ENCODE data around the gene BRICD5. TPM values are rescaled to one million over a fixed set of nuclear protein-coding genes. Genes with fewer than 3 reads are reported as not detected.

BRICD5 gene
- total and polyA plus RNA-seq, 3 donors from 2014 or later, result 25.1 to 66.5 (median 37.8) TPM

GRCh38 chr16:2253293-2253692 lies 42.6 kb upstream of the BRICD5 start:
- Histone ChIP-seq H3K27me3 (no peaks in the 10 kb centered on the region), H3K9me3 (no peaks in the 10 kb centered on the region), H3K4me1 (peaks cover 14% of the 10 kb centered on the region), H3K36me3 (ENCODE audit: low read depth, missing control alignments) (no peaks in the 10 kb centered on the region), H3K4me3 (no peak overlapping the region), H3K27ac (no peak overlapping the region)
- WGBS, 2 donors, result 80 to 86% methylated on average over 8 to 11 of the region's 11 CpGs
- no peak for DNase-seq
- intact Hi-C loops (cut with DNase I; ENCODE audit: low total_unique reads), result loop anchor here (10.0 kb wide), 1 partner anchor 98 kb away; the partner anchor contains the start of gene TRAF7
- no peak for TF ChIP-seq CTCF (IDR thresholded peaks at IDR 0.05)
- TF ChIP-seq POLR2A (IDR thresholded peaks at IDR 0.05), result no peak

GRCh38 chr16:2252806-2253148 lies 42.1 kb upstream of the BRICD5 start:
- Histone ChIP-seq H3K36me3 (ENCODE audit: low read depth, missing control alignments) (no peaks in the 10 kb centered on the region), H3K27ac (no peak overlapping the region)

GRCh38 chr16:2251296-2252111 lies 40.8 kb upstream of the BRICD5 start, which contains the start of gene ECI1:
ECI1 (minus strand) TSS chr16:2251587; CDS start chr16:2251566, 21 bp downstream.
- no peaks in the 10 kb centered on the region for H3K36me3 ChIP-seq (ENCODE audit: low read depth, missing control alignments)
- H3K4me1 ChIP-seq, result peaks cover 14% of the 10 kb centered on the region
- whole genome bisulfite sequencing, 2 donors, result 1 to 2% methylated on average over 8 to 30 of the region's 88 CpGs
- H3K27ac ChIP-seq, result peak within 1 kb of the TSS; percentile 55 to 88
- no peaks in the 10 kb centered on the region for H3K27me3 ChIP-seq
- peak within 1 kb of the TSS; percentile 70 to 91 for H3K4me3 ChIP-seq
- intact Hi-C loops (cut with DNase I; ENCODE audit: low total_unique reads), result loop anchor here (10.0 kb wide), 1 partner anchor 97 kb away; the partner anchor contains the start of gene TRAF7
- peak; percentile 96 for DNase-seq
- peak; percentile 63 to 88 (median 72) for TF ChIP-seq CTCF (IDR thresholded peaks at IDR 0.05)
- no peak for TF ChIP-seq POLR2A (IDR thresholded peaks at IDR 0.05)
- no peaks in the 10 kb centered on the region for H3K9me3 ChIP-seq

More at GRCh38 chr16:2252806-2253148, 42.1 kb upstream of the BRICD5 start:
- Histone ChIP-seq H3K27me3 (no peaks in the 10 kb centered on the region), H3K4me3 (no peak overlapping the region), H3K9me3 (no peaks in the 10 kb centered on the region), H3K4me1 (peaks cover 14% of the 10 kb centered on the region)
- WGBS, 2 donors, result 95 to 97% methylated on average over 7 of the region's 7 CpGs
- TF ChIP-seq CTCF (IDR thresholded peaks at IDR 0.05) (no peak), POLR2A (IDR thresholded peaks at IDR 0.05) (no peak)
- no peak for DNase-seq
- intact Hi-C loops (cut with DNase I; ENCODE audit: low total_unique reads), result loop anchor here (10.0 kb wide), 1 partner anchor 98 kb away; the partner anchor contains the start of gene TRAF7

GRCh38 chr16:2250652-2251295 lies 40.1 kb upstream of the BRICD5 start:
- no peaks in the 10 kb centered on the region for H3K9me3 ChIP-seq
- H3K27me3 ChIP-seq, result no peaks in the 10 kb centered on the region
- H3K4me3 ChIP-seq, result peak overlapping the region; percentile 70 to 91
- H3K4me1 ChIP-seq, result peaks cover 14% of the 10 kb centered on the region
- H3K36me3 ChIP-seq (ENCODE audit: low read depth, missing control alignments), result no peaks in the 10 kb centered on the region
- TF ChIP-seq POLR2A (IDR thresholded peaks at IDR 0.05) (no peak), CTCF (IDR thresholded peaks at IDR 0.05) (no peak)
- intact Hi-C loops (cut with DNase I; ENCODE audit: low total_unique reads), result loop anchor here (10.0 kb wide), 1 partner anchor 96 kb away; the partner anchor contains the start of gene TRAF7
- peak; percentile 44 for DNase-seq
- WGBS, 2 donors, result 2% methylated on average over 22 to 31 of the region's 35 CpGs
- peak overlapping the region; percentile 55 to 88 for H3K27ac ChIP-seq

Measured in testis (tissue), 3 donors.